ENCODE measurements around the gene XRCC6.
A peak's percentile ranks its signal among the peaks of the same experiment; 100 is the strongest.

XRCC6 gene

DNA sequence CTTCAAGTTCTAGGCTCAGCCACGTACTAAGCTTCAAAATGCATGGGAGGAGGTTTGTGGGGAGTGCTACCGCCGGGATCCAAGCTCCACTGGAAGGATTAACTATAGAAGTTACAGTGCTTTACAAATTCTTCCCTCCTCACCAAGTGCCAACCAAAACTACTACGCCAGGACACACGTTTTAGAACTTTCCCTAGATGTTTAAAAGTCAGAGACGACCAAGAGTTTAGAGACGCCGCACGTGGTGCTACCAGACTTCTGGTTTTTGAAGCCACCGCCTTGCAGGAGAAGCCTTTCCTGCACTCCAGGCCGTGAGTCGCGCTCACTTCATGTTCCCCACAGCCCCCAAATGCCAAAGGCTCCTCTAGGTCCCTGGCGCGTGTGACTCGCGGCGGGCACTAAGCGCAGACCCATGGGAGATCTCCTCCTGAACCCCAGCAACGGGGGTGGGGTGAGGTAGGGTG lies 66.8 kb downstream of the XRCC6 start:
- no peak for DNase-seq (ENCODE audit: low read depth)

DNA sequence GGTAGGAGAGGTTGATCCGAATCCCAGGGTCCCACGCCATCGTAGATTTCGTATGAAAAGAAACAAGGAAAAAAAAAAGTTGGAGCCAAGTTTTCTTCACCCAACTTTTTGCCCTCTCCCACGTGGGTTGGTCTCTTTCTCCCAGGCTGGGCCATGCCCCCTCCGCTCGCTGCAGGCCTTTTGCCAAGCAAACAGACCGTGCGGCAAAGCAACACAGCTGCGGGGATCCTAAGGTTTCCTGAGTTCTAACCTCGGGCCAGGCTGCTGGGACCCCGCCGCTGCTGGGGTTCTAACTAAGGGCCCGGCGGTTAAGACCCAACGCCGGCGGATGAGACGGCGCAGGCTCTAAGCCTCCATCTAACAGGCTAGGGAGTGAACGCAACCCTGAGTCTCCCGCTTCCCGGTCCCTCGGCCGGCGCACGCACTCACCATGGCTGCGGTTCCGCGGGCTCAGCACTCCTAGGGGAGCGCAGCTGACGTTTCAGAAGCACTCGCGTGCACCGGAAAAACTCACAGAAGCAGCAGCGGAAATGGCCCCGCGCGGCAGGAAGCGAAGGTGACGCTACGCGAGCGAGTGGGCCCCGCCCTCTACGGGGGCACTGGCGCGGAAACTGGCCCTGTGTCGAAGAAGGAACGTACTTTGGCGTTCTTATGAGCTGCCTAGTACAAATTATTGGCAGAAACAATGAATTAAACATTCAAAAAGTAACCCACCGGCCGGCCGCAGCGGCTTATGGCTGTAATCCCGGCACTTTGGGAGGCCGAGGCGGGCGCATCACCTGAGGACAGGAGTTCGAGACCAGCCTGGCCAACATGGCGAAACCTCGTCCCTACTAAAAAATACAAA lies 67.5 kb downstream of the XRCC6 start, which contains the start of gene SNU13:
Gene SNU13, minus strand, starts transcription at position 503 of the 847 bp plus-strand sequence. Its CDS starts 71 bp downstream, at position 432.
- peak; percentile 88 for DNase-seq (ENCODE audit: low read depth)

DNA sequence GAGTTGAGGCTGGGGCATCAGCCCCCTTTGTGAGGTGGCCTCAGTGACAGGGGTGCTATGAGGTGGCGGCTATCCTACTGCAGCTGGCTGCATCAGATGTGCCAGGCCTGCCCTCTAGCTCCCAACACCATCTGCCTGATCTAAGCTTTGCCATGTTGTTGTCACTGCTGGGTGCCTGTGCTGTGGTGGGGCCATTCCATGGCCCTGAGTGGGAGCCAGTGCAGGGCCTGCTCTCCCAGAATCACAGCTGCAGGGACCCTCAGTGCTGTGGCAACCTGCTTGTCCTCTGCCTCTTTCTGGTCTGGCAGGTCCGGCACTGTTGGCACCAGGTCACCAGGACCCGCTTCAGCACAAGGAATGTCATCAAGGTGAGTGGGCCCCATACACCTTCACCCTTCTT lies 69.4 kb downstream of the XRCC6 start:
- DNase-seq (ENCODE audit: low read depth) = no peak

- no peak for DNase-seq (ENCODE audit: low read depth)
Observed at GRCh38 chr22:41695211-41695610, 74.1 kb downstream of the XRCC6 start.

- DNase-seq (ENCODE audit: low read depth) = no peak
Observed at GRCh38 chr22:41696703-41697102, 75.6 kb downstream of the XRCC6 start.

- DNase-seq (ENCODE audit: low read depth) = peak; percentile 85
Observed at GRCh38 chr22:41697126-41697775, 76.2 kb downstream of the XRCC6 start.

DNA sequence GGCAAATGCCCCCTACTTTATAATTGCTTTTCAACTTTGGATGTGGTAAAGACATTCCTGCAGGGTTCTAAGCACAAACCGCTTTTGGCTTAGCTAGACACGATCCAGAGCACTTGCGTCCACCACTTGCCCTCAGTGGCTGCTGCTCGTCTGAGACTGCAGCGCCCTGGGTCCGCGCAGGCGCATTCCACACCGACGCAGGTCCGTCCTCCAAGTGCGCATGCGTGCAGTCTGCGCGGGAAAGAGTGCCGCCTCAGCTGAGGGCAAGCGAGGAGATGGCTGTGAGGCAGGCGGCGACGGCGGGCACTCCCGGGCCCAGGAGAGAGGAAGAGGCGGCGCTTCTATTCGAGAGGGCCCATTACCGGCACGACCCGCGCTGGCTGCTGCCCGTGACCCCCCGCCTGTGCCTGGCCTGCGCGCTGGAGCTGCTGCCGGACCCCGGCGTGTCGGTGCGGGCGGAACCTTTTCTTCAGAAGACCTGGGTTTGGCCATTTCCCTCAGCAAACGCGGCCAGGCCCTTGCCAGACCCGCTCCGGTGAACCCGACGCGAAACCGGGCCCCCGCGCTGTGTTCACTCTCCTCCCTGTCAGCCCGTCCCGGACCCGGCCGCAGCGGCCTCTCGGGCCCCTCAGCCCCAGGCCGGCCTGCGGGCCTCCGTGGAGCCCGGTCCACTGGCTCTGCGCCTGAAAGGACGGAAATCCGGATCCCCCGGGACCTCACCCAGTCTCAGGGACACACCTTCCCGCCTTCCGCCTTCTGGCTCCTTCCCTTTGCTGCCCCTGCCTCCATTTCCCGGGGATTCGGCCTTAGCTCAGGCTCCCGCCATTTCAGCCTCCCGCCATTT lies 78.4 kb downstream of the XRCC6 start, which contains the start of gene MEI1:
Gene MEI1, plus strand, starts transcription at position 240 of the 844 bp plus-strand sequence. Its CDS starts 36 bp downstream, at position 276.
- peak; percentile 86 for DNase-seq (ENCODE audit: low read depth)

GRCh38 chr22:41700108-41700364 lies 78.9 kb downstream of the XRCC6 start:
- no peak for DNase-seq (ENCODE audit: low read depth)

DNA sequence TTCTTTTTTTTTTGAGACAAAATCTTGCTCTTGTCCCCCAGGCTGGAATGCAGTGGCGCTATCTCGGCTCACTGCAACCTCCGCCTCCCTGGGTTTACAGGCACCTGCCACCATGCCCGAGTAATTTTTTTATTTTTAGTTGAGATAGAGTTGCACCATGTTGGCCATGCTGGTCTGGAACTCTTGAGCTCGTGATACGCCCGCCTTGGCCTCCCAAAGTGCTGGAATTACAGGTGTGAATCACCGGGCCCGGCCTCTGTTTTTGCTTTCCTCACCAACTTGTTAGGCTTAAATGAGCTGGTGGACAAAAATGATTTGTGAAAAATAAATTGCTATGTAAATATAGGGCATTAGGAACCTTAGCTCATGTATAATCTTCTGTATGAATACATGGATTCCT lies 81.7 kb downstream of the XRCC6 start:
- no peak for DNase-seq (ENCODE audit: low read depth)

GRCh38 chr22:41709341-41709740 lies 88.2 kb downstream of the XRCC6 start:
- DNase-seq (ENCODE audit: low read depth) = no peak

DNA sequence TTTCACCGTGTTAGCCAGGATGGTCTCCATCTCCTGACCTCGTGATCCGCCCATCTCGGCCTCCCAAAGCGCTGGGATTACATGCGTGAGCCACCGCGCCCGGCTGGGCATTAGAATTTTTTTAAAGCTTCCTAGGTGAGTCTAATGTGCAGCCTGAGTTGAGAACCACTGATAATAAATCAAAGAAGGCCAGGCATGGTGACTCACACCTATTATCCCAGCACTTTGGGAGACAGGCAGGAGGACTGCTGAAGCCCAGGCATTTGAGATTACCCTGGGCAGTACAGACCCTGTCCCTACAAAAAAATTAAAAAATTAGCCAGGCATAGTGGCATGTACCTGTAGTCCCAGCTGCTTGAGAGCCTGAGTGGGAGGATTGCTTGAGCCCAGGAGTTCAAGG lies 91.9 kb downstream of the XRCC6 start:
- DNase-seq (ENCODE audit: low read depth) = no peak
